WERI-Rb-1 (cell line): Measurements from ENCODE around the gene SRRM5.

Source experiments
- DNase-seq: peaks from one replicate; pipeline ENCODE4 v3.0.0-alpha.2; 2020
- H3K27ac ChIP-seq: fragments of 250-450 bp; sonication (Bioruptor Pico); 2 replicates; pipeline ENCODE4 v1.5.1; 2020; ENCODE audit warnings: mild to moderate bottlenecking, moderate library complexity
- H3K27me3 ChIP-seq: fragments of 250-450 bp; sonication (Bioruptor Pico); 2 replicates; pipeline ENCODE4 v1.5.1; 2021; ENCODE audit warnings: mild to moderate bottlenecking, low read depth, moderate library complexity; ENCODE audit not compliant: insufficient read depth, severe bottlenecking
- H3K36me3 ChIP-seq: fragments of 250-450 bp; sonication (Bioruptor Pico); 2 replicates; pipeline ENCODE4 v1.5.1; 2020; ENCODE audit warnings: mild to moderate bottlenecking, moderate library complexity
- H3K4me3 ChIP-seq: 2 replicates; pipeline ENCODE4 v1.5.1; 2011; ENCODE audit warnings: low read depth, mild to moderate bottlenecking, control low read depth, low read length
- H3K9me3 ChIP-seq: fragments of 250-450 bp; sonication (Bioruptor Pico); 2 replicates; pipeline ENCODE4 v1.5.1; 2021; ENCODE audit warnings: mild to moderate bottlenecking, moderate library complexity; ENCODE audit not compliant: severe bottlenecking
- TF ChIP-seq, protein P1 (sequence below): IDR thresholded peaks from 2 replicates; pipeline ENCODE4 v1.5.1; 2011; ENCODE audit warnings: low read depth, mild to moderate bottlenecking, control low read depth, inconsistent platforms, low read length

Gene SRRM5

DNA sequence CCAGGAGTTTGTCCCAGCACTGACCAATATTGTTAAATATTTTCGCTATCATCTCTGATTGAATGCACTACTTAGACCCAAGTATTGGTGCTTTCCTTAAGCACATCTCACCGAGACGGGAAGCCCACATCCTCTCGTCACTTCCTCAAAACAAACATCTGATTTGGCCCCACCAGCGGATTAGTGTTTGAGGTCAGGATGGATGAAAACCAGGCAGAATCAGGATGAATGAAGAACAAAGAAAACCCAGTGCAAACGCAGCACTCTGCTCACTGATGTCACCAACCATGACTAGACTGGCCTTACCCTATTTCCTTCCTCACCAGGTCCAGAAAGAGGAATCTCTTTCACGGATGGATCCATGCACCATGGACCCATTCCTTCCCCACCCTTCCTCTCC, 52.1 kb downstream of the SRRM5 start:
- Histone ChIP-seq H3K9me3 (no peaks in the 10 kb centered on the region), H3K27ac (no peak overlapping the region), H3K4me3 (no peak overlapping the region), H3K36me3 (no peaks in the 10 kb centered on the region), H3K27me3 (peaks cover 4% of the 10 kb centered on the region)
- no peak for DNase-seq
- TF ChIP-seq, protein P1, sequence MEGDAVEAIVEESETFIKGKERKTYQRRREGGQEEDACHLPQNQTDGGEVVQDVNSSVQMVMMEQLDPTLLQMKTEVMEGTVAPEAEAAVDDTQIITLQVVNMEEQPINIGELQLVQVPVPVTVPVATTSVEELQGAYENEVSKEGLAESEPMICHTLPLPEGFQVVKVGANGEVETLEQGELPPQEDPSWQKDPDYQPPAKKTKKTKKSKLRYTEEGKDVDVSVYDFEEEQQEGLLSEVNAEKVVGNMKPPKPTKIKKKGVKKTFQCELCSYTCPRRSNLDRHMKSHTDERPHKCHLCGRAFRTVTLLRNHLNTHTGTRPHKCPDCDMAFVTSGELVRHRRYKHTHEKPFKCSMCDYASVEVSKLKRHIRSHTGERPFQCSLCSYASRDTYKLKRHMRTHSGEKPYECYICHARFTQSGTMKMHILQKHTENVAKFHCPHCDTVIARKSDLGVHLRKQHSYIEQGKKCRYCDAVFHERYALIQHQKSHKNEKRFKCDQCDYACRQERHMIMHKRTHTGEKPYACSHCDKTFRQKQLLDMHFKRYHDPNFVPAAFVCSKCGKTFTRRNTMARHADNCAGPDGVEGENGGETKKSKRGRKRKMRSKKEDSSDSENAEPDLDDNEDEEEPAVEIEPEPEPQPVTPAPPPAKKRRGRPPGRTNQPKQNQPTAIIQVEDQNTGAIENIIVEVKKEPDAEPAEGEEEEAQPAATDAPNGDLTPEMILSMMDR, result no peak
